Upper lobe of left lung (tissue), 4 donors: ENCODE results near the gene WNT2.

Experiments
- EP300 ChIP-seq, 4 donors: sonication (generic); formaldehyde crosslinking; IDR thresholded peaks; one replicate each; pipeline ENCODE4 v1.5.1; 2017; ENCODE audit warnings: antibody characterized with exemption in 4 of 4, control low read depth in 2 of 4
- POLR2A ChIP-seq, 4 donors: fragments of 450-650 bp; IDR thresholded peaks; one replicate each; pipeline ENCODE4 v1.5.1; 2016 to 2017; ENCODE audit warnings: antibody characterized with exemption in 4 of 4, mild to moderate bottlenecking in 2 of 4
- TF ChIP-seq, protein P1 (sequence below), 6 experiments: fragments of 450-650 bp in 4 of 6; fragments of 200-600 bp in 2 of 6; sonication (generic) in 2 of 6; IDR thresholded peaks; one replicate each; pipeline ENCODE4 v1.5.1; 2016 to 2019; ENCODE audit warnings: antibody characterized with exemption in 6 of 6

DNA sequence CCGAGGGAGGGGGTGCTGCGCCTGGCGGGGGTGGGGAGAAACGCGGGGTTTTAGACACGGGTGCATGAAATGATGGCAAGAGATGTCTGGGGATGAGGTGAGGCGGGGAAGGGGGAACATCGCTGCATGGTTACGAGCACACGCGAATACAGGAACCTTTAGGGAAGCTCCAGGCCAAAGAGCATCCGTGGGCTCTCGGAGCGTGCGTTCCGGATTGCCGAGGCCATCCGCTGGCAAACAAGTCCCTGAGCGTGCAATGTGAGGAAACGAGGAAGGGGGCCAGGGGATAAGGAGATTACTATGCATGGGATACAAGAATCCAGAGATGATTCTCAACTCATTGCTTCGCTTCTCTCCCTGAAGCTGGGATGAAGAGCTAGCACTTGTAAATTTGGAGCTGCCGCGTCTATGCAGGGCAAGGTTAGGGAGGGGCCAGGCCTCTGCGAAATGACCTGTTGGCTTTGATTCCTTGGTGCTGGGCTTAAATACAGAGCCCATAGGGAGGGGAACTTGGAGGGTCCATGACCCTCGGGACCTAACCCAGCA, 520 bp upstream of the WNT2 start:
- TF ChIP-seq, protein P1, sequence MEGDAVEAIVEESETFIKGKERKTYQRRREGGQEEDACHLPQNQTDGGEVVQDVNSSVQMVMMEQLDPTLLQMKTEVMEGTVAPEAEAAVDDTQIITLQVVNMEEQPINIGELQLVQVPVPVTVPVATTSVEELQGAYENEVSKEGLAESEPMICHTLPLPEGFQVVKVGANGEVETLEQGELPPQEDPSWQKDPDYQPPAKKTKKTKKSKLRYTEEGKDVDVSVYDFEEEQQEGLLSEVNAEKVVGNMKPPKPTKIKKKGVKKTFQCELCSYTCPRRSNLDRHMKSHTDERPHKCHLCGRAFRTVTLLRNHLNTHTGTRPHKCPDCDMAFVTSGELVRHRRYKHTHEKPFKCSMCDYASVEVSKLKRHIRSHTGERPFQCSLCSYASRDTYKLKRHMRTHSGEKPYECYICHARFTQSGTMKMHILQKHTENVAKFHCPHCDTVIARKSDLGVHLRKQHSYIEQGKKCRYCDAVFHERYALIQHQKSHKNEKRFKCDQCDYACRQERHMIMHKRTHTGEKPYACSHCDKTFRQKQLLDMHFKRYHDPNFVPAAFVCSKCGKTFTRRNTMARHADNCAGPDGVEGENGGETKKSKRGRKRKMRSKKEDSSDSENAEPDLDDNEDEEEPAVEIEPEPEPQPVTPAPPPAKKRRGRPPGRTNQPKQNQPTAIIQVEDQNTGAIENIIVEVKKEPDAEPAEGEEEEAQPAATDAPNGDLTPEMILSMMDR (IDR thresholded peaks at IDR 0.05), result no peak
- TF ChIP-seq POLR2A (IDR thresholded peaks at IDR 0.05), result no peak
- TF ChIP-seq EP300 (IDR thresholded peaks at IDR 0.05), result no peak
